DOHH2 (cell line): Measurements from ENCODE around the gene HOMER3.
"Not testable (repeated sequence)": the region's sequence is repeated elsewhere in the genome, so short reads cannot be mapped to it uniquely, and the experiment has no call there.

Experiments used
- H3F3A ChIP-seq: fragments of 200-600 bp; sonication (generic), shearing (Covaris generic); 2 replicates; pipeline ENCODE4 v1.6.0; 2016; ENCODE audit warnings: antibody characterized with exemption, mild to moderate bottlenecking; ENCODE audit not compliant: control insufficient read depth, insufficient read depth
- H3K27ac ChIP-seq: fragments of 200-600 bp; sonication (generic); 2 replicates; pipeline ENCODE4 v1.5.1; 2014; ENCODE audit warnings: low read depth, mild to moderate bottlenecking, low read length, moderate library complexity
- H3K27me3 ChIP-seq: fragments of 200-600 bp; sonication (generic); 2 replicates; pipeline ENCODE4 v1.6.1; 2014; ENCODE audit warnings: mild to moderate bottlenecking, low read length, mixed read lengths; ENCODE audit not compliant: control insufficient read depth
- H3K36me3 ChIP-seq: fragments of 200-600 bp; sonication (generic); 2 replicates; pipeline ENCODE4 v1.6.1; 2014; ENCODE audit warnings: mild to moderate bottlenecking, low read length, moderate library complexity, mixed read lengths; ENCODE audit not compliant: control insufficient read depth
- H3K4me1 ChIP-seq: fragments of 200-600 bp; sonication (generic); 2 replicates; pipeline ENCODE4 v1.6.1; 2014; ENCODE audit warnings: mild to moderate bottlenecking, low read length, mixed read lengths; ENCODE audit not compliant: control insufficient read depth
- H3K4me2 ChIP-seq: fragments of 200-600 bp; sonication (generic); 2 replicates; pipeline ENCODE4 v1.6.0; 2014; ENCODE audit warnings: mild to moderate bottlenecking, low read length, moderate library complexity
- H3K4me3 ChIP-seq: fragments of 200-600 bp; sonication (generic); 2 replicates; pipeline ENCODE4 v1.5.1; 2014; ENCODE audit warnings: mild to moderate bottlenecking, low read length, mixed read lengths
- H3K79me2 ChIP-seq: fragments of 200-600 bp; sonication (generic); 2 replicates; pipeline ENCODE4 v1.6.1; 2014; ENCODE audit warnings: mild to moderate bottlenecking, low read length, mixed read lengths; ENCODE audit not compliant: control insufficient read depth
- H3K9me2 ChIP-seq: fragments of 200-600 bp; sonication (generic); replicated peaks from 2 replicates; pipeline ENCODE4 v1.6.1; 2014; ENCODE audit warnings: mild to moderate bottlenecking, low read length, mixed read lengths; ENCODE audit not compliant: control insufficient read depth
- H3K9me3 ChIP-seq: fragments of 200-600 bp; sonication (generic); 2 replicates; pipeline ENCODE4 v1.6.1; 2014; ENCODE audit warnings: antibody characterized with exemption, low read length, mixed read lengths; ENCODE audit not compliant: control insufficient read depth, insufficient read depth
- H4K20me1 ChIP-seq: fragments of 200-600 bp; sonication (generic); 2 replicates; pipeline ENCODE4 v1.6.0; 2014; ENCODE audit warnings: low read depth, mild to moderate bottlenecking, antibody characterized with exemption, low read length, moderate library complexity; ENCODE audit not compliant: control insufficient read depth, insufficient read depth
- CTCF ChIP-seq: fragments of 200-600 bp; sonication (generic); IDR thresholded peaks from one replicate; pipeline ENCODE4 v1.5.1; 2014; ENCODE audit warnings: antibody characterized with exemption, mild to moderate bottlenecking, low read depth, low read length; ENCODE audit not compliant: poor library complexity, severe bottlenecking
- EZH2phosphoT487 ChIP-seq: fragments of 200-600 bp; sonication (generic); IDR thresholded peaks from 2 replicates; pipeline ENCODE4 v1.6.1; 2017; ENCODE audit warnings: borderline replicate concordance, mild to moderate bottlenecking, antibody characterized with exemption, low read length, moderate library complexity, mixed read lengths

The HOMER3 gene

DNA sequence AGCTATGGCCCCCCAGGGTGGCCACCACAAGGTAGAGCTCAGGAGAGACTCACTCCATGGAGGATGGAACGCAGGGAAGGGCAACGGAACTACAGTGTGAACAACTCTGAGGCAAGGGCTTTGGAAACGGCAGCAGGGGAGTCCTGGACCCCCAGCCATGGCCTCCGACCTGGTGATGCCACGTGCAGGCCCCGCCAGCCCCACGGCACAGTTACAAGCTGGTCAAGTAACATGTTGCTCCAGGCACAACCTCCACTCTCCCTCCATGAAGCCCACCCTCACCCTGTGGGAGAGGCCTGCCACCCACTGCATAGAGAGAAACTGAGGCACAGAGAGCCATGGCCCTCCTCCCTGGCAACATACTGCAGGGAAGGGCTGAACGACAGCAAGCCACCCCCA lies 36.0 kb downstream of the HOMER3 start:
- Histone ChIP-seq H3K36me3 (peaks cover 32% of the 10 kb centered on the region), H3K79me2 (no peaks in the 10 kb centered on the region), H3K27me3 (no peaks in the 10 kb centered on the region), H3K9me3 (no peaks in the 10 kb centered on the region), H4K20me1 (no peaks in the 10 kb centered on the region), H3F3A (no peaks in the 10 kb centered on the region), H3K9me2 (no peaks in the 10 kb centered on the region), H3K27ac (no peak overlapping the region), H3K4me2 (no peak overlapping the region), H3K4me1 (no peaks in the 10 kb centered on the region), H3K4me3 (no peak overlapping the region)
- TF ChIP-seq EZH2phosphoT487 (no peak), CTCF (no peak)

GRCh38 chr19:18904334-18905057 lies 36.5 kb downstream of the HOMER3 start:
- Histone ChIP-seq H3K9me2 (no peaks in the 10 kb centered on the region), H3K79me2 (no peaks in the 10 kb centered on the region), H3K4me3 (no peak overlapping the region), H3K27me3 (no peaks in the 10 kb centered on the region), H3K4me2 (no peak overlapping the region), H3K4me1 (no peaks in the 10 kb centered on the region), H4K20me1 (no peaks in the 10 kb centered on the region), H3K36me3 (peaks cover 32% of the 10 kb centered on the region), H3K9me3 (no peaks in the 10 kb centered on the region), H3K27ac (no peak overlapping the region), H3F3A (no peaks in the 10 kb centered on the region)
- no peak for TF ChIP-seq CTCF
- TF ChIP-seq EZH2phosphoT487 = no peak

- H3K27ac ChIP-seq = no peak overlapping the region
- H3K9me3 ChIP-seq = no peaks in the 10 kb centered on the region
- no peaks in the 10 kb centered on the region for H4K20me1 ChIP-seq
- H3K27me3 ChIP-seq = no peaks in the 10 kb centered on the region
- peaks cover 32% of the 10 kb centered on the region for H3K36me3 ChIP-seq
- no peaks in the 10 kb centered on the region for H3K9me2 ChIP-seq
- no peak overlapping the region for H3K4me2 ChIP-seq
- no peaks in the 10 kb centered on the region for H3K79me2 ChIP-seq
- TF ChIP-seq CTCF = no peak
- TF ChIP-seq EZH2phosphoT487 = no peak
- H3F3A ChIP-seq = no peaks in the 10 kb centered on the region
- H3K4me1 ChIP-seq = no peaks in the 10 kb centered on the region
- no peak overlapping the region for H3K4me3 ChIP-seq
These were observed 37.6 kb downstream of the HOMER3 start for GRCh38 chr19:18903156-18904037.

DNA sequence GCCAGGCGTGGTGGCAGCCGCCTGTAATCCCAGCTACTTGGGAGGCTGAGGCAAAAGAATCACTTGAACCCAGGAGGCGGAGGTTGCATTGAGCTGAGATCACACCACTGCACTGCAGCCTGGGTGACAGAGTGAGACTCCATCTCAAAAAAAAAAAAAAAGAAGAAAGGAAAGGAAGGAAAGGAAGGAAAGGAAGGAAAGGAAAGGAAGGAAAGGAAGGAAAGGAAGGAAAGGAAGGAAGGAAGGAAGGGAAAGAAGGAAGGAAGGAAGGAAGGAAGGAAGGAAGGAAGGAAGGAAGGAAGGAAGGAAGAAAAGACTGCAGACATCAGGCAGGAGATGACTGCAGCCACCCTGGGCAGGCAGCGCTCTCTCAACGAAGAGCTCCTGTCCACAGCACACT lies 38.5 kb downstream of the HOMER3 start:
- H3K36me3 ChIP-seq = peaks cover 26% of the 10 kb centered on the region
- H3K79me2 ChIP-seq, H3K9me2 ChIP-seq, H3K9me3 ChIP-seq, H3K4me3 ChIP-seq, H4K20me1 ChIP-seq, H3K4me2 ChIP-seq, H3F3A ChIP-seq, H3K27me3 ChIP-seq, H3K27ac ChIP-seq, H3K4me1 ChIP-seq: not testable (repeated sequence)
